SKM-1 (cell line): ENCODE results near the gene C1orf174.
"Not testable (repeated sequence)": the region's sequence is repeated elsewhere in the genome, so short reads cannot be mapped to it uniquely, and the experiment has no call there.

Source experiments
- DNase-seq: peaks from one replicate; lab custom pipeline; 2025; ENCODE audit not compliant: unreplicated experiment; lab: John Stamatoyannopoulos, UW

C1orf174 gene

GRCh38 chr1:3926956-3927355, 26.9 kb upstream of the C1orf174 start:
- no peak for DNase-seq

GRCh38 chr1:3925762-3926161, 25.7 kb upstream of the C1orf174 start:
- DNase-seq = no peak

- DNase-seq = no peak
Measured at GRCh38 chr1:3925256-3925655, 25.2 kb upstream of the C1orf174 start.

GRCh38 chr1:3924825-3925220, 24.8 kb upstream of the C1orf174 start:
- DNase-seq = no peak

- no peak for DNase-seq
Measured at GRCh38 chr1:3924186-3924824, 24.2 kb upstream of the C1orf174 start.

GRCh38 chr1:3923378-3924185, 23.5 kb upstream of the C1orf174 start:
- DNase-seq = no peak

GRCh38 chr1:3922851-3923250, 22.8 kb upstream of the C1orf174 start:
- no peak for DNase-seq

- no peak for DNase-seq
Measured at GRCh38 chr1:3922201-3922725, 22.2 kb upstream of the C1orf174 start.

- DNase-seq = no peak
Measured at GRCh38 chr1:3921765-3922164, 21.7 kb upstream of the C1orf174 start.

- DNase-seq = no peak
Measured at GRCh38 chr1:3919706-3920105, 19.6 kb upstream of the C1orf174 start.

- no peak for DNase-seq
Measured at GRCh38 chr1:3918966-3919611, 19.0 kb upstream of the C1orf174 start.

- not testable (repeated sequence) for DNase-seq
Measured at GRCh38 chr1:3918359-3918758, 18.3 kb upstream of the C1orf174 start.

- DNase-seq = no peak
Measured at GRCh38 chr1:3917761-3918160, 17.7 kb upstream of the C1orf174 start.

- no peak for DNase-seq
Measured at GRCh38 chr1:3915551-3916121, 15.6 kb upstream of the C1orf174 start.

GRCh38 chr1:3914911-3915310, 14.8 kb upstream of the C1orf174 start:
- no peak for DNase-seq

- no peak for DNase-seq
Measured at GRCh38 chr1:3914331-3914851, 14.3 kb upstream of the C1orf174 start.

GRCh38 chr1:3912809-3913685, 13.0 kb upstream of the C1orf174 start:
- no peak for DNase-seq

GRCh38 chr1:3911981-3912808, 12.1 kb upstream of the C1orf174 start:
- no peak for DNase-seq
